ENCODE measurements around the gene SCLY.

SCLY gene

GRCh38 chr2:238137885-238138284, 77.1 kb downstream of the SCLY start:
- no peak for DNase-seq (ENCODE audit: low read depth in 3 of 3, low spot score in 1 of 3)

DNA sequence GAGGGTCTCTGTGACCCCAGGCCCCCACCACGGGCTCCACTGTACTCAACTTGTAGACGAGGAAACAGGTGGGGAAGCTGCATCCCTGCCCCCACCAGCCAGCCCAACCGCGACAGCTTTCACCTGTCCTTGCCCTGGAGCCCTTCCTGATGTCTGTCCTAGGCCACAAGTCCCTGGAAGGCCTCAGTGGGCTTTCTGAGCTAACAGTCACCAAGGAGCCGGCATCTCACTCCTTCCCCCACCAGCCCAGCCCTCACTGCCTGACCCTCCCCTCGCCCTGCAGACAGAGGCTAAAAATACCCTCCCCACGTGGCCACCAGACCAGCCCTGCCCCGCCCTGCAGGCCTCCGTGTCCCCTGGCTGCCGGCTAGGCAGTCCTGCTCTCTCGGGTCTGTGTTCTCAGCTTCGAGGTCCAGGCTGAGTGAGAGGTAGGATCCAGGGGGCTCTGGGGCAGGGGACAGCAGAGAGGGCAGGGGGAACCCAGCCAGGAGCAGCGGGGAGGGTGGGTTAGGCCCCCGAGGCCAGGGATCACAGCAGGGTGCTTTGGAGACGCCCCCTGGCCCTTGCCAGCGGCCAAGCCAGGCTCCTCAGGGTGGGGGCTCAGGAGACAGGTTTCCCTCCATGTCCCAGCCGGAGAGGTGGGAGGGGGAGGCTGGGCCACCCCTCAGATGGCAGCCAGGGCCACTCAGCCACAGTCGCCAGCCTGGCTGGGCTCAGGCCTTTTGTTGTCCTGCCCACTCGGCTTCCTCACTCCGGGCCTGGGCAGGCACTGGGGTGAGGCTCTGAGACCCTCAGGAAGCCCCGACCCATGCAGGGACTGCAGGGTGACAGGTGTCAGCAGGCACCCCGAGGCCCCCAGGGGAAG, 77.8 kb downstream of the SCLY start, which contains the start of gene KLHL30:
TSS of gene KLHL30 (plus strand) at position 338 of the 865 bp plus-strand sequence. CDS start 2,087 bp downstream, outside the sequence.
- no peak for DNase-seq (ENCODE audit: low read depth in 3 of 3, low spot score in 1 of 3)

GRCh38 chr2:238139196-238140039, 78.6 kb downstream of the SCLY start:
- peak in 1 of 3 donors; percentile 14 for DNase-seq (ENCODE audit: low read depth in 3 of 3, low spot score in 1 of 3)

DNA sequence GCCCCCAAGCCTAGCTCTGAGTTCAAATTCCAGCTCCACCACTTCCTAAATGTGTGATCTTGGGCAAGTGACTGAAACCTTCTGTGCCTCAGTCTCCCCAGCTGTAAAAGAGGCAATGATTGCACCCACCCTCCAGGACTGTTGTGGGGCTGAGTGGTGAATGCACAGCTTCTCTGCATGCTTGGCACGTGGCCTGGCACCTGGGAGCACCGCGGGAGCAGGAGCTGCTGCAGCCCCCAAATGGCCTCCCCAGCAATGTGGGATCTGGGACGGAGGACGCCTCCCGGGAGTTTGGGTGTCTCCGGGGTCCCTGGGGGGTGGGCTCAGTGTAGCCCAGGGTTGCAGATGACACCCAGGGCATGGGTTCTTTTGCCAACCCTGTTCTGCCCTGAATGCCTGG, 79.2 kb downstream of the SCLY start:
- DNase-seq (ENCODE audit: low read depth in 3 of 3, low spot score in 1 of 3): no peak

- DNase-seq (ENCODE audit: low read depth in 3 of 3, low spot score in 1 of 3): no peak
These were observed 80.1 kb downstream of the SCLY start for GRCh38 chr2:238140721-238141540.

DNA sequence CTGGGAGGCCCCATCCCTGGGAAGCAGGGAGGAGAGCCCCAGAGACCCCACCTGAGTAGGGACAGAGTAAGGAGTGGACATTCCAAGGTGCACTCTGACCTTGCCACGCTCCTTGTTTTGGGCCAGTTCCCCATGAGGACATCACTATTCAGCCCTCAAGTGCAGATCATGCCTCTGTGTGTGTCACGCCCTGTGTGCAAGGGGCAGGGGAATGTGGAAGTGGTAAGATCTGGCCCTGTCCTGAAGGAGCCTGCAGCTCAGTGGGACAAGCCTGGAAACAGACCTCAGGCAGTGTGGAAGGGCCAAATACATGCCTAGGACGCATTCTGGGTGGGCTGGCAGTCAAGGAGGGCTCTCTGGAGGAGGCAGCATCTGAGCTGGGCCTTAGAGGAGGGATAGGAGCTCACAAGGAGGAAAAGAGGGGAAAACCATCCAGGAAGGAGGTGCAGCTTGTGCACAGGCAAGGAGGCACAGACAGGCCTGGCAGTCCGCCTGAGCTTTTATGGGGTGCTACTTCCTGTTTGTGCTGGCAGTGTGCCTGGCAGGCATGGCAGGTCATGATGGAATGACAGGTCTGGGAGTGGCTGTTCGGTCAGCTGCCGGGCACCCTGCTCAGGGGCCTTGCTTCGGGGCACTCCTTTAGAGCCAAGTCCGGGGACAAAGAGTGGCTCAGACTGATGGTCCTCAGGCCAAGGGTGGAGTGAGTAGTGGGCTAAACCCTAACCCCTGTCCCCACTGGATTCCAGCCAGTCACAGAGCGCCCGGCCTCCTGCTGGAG, 80.9 kb downstream of the SCLY start:
- DNase-seq (ENCODE audit: low read depth in 3 of 3, low spot score in 1 of 3): no peak

DNA sequence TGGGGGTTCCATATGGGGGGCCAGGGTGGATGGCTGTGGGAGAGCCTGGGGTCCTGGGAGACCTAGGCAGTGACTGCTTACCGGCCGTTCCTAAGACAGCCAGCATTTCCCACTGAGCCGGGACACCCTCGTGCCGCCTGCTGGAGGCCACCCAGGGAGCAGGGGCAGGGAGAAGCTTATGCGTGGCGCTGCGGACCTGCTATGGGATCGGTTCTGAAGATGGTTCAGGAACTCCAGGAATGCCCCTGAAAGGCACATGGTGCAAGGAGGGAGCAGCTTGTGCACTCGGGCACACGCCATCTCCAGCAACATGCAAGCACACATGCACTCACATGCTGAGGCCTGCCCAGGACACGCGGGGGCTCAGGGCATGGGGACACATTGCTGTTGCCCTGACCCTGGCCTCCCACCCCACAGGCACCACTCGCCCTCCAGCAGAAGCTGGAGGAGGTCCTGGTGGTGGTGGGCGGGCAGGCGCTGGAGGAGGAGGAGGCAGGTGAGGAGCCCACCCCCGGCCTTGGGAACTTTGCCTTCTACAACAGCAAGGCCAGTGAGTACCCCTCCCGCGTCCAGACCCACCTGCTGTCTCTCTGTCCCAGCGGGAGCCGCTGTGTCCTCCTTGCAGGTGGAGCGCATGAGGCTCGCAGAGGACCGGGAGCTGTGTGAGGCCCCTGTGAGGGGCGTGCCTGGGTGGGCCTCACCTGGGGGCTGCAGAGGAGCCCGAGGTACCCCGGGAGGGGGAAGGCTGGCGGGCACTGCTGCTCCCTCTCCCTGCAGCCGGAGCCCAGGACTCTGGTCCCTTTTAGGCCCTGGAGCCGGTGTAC, 81.8 kb downstream of the SCLY start:
- no peak for DNase-seq (ENCODE audit: low read depth in 3 of 3, low spot score in 1 of 3)

GRCh38 chr2:238143239-238143951, 82.6 kb downstream of the SCLY start:
- no peak for DNase-seq (ENCODE audit: low read depth in 3 of 3, low spot score in 1 of 3)

DNA sequence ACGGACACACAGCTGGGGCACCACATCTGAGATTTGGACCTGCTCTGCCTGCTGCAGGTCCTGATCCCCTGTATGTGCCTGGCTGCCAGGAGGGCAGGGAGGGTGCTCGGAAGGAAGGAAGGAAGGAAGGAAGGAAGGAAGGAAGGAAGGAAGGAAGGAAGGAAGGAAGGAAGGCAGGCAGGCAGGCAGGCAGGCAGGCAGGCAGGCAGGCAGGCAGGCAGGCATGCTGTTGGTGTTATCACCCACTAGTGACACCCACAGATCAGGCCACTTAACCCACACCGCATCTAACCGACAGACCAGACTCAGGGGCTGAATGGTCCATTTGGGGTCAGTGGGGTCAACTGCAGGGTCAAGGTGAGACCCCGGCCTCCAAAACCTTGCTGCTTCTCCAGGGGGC, 83.5 kb downstream of the SCLY start:
- DNase-seq (ENCODE audit: low read depth in 3 of 3, low spot score in 1 of 3): no peak

GRCh38 chr2:238145046-238145445, 84.2 kb downstream of the SCLY start:
- no peak for DNase-seq (ENCODE audit: low read depth in 3 of 3, low spot score in 1 of 3)

- no peak for DNase-seq (ENCODE audit: low read depth in 3 of 3, low spot score in 1 of 3)
These were observed 85.0 kb downstream of the SCLY start for GRCh38 chr2:238145851-238146250.

DNA sequence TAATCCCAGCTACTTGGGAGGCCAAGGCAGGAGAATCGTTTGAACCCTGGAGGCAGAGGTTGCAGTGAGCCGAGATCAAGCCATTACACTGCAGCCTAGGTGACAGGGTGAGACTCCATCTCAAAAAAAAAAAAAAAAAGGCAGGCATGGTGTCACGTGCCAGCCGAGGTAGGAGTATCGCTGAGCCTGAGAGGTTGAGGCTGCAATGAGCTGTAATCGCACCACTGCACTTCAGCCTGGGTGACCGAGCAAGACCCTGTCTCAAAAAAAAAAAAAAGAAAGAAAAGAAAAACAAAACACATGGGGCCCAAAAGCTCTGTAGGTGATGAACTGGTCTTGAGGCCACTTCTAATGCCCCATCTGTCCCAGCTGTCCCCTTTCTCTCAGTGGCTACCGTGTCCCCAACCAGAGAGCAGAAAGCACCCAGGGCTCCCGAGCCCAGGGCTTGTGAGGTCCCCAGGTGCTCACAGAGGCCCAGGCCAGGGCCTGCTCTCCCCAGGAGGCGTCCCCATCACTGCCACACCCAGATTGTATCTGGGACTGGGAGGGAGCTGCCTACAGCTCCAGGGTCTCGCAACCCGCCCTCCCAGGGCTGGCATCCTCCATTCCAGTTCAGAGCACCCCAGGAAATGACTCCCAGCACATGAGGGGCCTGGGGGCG, 86.2 kb downstream of the SCLY start:
- DNase-seq (ENCODE audit: low read depth in 3 of 3, low spot score in 1 of 3): no peak

DNA sequence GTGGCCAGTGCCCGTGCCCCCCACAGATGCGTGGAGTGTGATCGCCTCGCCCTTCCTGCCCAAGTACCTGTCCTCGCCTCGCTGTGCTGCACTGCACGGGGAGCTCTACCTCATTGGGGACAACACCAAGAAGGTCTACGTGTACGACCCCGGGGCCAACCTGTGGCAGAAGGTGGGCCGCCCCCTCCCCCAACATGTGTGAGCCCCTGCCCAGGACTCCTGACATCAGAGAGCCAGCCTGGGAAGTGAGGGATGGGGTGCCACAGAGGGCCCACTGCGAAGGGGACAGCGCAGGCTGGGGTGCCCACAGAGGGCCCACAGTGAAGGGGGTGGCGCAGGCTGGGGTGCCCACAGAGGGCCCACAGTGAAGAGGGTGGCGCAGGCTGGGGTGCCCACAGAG, 88.2 kb downstream of the SCLY start:
- no peak for DNase-seq (ENCODE audit: low read depth in 3 of 3, low spot score in 1 of 3)

Measured in stimulated activated CD4-positive, alpha-beta T cell treated with anti-CD3 and anti-CD28 coated beads, TNF-alpha, amount 100 ng/mL, for 1 hour (primary cell).